NCI-H2196 treated with DMSO at 0.1 percent for 48 hours (cell line): ENCODE measurements around the gene TAF1D.

Source experiments
- DNase-seq: peaks from one replicate; lab custom pipeline; 2025; ENCODE audit not compliant: unreplicated experiment; lab: John Stamatoyannopoulos, UW

TAF1D gene

DNA sequence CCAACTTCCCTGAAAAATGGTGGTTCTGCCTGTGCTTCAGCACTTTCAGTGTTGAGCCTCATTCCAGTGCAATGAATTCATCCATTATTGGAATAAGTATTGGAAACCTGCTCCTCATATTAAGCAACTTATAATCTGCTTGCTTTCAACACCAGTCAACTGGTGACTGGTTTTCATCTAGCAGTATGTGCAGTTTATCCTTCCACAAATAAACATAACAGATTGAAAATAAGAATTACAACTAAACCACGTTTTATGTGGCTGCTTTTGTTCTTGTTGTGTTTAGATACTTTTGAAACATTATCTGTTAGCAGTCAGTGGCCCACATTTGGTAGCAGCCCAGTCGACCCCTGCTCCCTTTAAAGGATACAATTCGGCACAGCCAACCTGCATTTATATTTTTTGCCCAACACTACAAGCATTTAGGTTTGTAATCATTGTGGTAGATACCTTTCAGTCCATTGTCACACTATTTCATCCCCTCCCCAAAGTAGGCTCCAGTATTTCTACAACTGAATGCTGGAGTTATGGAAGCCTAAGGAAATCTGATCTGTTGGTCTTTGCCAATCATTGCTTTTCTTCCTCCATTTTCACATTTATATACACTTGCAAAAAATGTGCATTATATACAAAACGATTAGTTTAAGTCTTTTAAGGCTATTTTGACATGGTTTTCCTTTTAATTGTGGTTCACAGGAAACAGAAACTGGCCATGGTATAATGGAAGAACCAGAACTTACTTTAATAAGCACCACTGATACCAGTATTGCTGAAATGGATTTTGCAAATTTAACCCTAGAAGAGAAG lies 13.1 kb downstream of the TAF1D start:
- no peak for DNase-seq

DNA sequence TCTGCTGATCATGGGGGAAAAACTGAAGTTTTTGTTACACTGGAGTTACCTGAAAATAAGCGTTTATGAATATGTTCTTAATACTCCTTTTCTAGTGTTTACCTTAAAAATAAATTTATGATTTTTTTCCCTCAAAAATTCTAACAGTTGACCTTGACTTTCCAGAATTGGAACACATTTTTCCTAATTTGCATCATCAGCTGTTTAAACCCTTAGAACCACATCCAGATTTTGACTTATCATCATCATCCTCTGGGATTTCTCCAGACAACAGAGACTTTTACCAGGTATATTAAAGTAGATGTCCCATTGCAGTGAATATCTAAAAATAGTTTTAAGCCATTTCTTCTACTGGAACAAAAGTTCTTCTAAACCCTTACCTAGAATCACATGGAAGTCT lies 17.2 kb downstream of the TAF1D start:
- no peak for DNase-seq

DNA sequence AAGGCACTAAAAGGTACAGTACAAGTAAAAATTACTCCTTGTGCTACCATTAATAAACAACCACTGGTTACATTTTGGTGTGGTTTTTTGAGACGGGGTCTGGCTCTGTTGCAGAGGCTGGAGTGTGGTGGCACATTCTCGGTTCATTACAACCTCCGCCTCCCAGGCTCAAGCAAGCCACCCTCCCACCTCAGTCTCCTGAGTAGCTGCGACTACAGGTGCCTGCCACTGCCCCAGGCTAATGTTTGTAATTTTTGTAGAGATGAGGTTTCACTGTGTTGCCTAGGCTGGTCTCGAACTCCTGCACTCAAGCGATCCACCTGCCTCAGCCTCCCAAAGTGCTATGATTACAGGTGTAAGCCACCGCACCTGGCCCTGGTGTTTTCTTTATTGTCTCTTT lies 20.8 kb downstream of the TAF1D start:
- DNase-seq: no peak

DNA sequence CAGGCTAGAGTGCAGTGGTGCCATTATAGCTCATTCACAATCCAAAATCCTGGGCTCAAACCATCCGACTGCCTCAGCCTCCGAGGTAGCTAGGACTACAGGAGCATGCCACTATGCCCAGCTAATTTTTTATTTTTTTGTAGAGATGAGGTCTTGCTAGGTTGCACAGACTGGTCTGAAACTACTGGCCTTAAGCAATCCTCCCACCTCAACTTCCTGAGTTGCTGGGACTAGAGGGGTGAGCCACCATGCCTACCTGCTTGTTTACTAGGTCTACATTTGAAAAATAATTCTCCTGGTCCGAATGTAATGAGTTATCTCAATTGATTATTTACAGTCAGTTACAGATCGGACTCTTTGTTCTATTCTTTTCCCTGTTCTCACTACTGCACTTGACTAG lies 22.0 kb downstream of the TAF1D start:
- DNase-seq: no peak

DNA sequence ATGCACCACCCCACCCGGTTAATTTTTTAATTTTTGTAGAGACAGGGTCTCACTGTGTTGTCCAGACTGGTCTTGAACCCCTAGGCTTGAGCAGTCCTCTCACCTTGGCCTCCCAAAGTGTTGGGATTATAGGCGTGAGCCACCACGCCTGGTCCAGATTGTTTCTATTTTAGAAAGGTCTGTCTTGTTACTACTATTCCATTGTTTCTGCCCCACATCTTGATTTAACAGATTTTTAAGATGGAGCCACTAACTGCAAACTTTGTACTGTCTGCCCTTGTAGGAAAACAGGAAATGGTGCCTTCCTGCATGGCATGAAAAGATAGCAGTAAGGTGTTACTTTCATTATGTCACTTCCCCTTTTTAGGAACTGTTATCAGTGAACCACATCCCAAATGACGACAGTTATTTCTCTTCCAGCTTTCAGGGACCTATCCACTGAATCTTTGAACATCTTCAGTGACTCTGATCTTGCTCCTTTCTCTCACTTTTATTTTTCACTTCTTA lies 23.2 kb downstream of the TAF1D start:
- no peak for DNase-seq

DNA sequence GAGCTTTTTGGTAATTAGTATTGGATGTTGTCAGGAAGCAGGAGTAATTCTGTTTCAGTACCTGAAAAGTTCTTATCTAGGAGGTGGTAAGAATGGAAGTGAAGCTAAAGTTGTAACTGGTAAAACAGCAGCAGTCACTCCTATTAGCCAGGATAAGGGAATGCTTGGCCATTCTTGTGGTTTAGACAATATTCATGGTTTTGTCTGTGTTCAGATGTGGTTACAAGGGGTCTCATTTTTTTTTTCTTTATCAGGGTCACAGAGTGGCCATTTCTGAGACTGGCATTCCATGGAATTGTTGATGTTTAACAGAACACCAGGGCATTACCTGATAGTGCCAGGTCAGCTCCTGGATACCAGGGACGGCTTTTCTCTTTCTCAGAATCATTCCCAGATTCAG lies 23.8 kb downstream of the TAF1D start:
- DNase-seq: no peak

DNA sequence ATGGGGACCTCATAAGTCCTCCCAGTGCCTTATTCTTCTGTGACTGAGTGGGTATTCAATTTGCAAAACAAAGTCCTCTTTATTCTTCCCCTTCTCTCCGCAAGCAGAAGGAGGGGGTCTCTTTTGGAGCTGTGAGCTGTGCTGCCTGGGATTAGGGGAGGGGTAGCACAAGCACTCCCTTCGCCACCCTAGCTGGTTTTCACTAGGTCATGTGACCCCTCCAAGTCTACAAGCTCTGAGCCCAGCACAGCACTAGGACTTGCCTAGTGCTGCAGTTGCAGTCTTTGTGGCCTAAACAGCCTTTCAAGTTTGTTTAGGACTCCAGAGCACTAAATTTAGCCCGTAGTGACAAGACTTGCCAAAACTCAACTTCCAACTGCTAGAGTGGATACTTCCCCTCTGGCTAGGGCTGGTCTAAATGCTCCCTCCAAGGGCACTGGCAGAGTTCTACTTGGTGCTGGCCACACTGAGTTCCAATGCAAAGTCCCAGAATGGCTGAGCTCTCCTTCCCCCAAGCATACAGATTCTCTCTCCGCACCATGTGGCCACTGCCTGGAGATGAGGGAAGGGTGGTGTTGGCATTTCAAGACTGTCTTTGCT lies 25.4 kb downstream of the TAF1D start:
- no peak for DNase-seq

DNA sequence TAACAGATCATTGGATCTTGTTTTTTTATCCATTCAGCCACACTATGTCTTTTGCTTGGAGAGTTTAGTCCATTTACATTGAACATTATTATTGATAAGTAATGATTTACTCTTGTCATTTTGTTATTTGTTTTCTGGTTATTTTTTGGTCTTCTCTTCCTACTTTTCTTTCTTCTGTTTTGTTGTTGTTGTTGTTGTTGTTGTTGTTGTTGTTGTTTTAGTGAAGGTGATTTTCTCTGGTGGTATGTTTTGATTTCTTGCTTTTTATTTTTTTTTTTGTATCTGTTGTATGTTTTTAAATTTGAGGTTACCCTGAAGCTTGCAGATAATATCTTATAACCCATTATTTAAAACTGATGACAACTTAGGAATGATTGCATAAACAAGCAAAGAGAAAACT lies 28.6 kb downstream of the TAF1D start:
- DNase-seq: no peak

DNA sequence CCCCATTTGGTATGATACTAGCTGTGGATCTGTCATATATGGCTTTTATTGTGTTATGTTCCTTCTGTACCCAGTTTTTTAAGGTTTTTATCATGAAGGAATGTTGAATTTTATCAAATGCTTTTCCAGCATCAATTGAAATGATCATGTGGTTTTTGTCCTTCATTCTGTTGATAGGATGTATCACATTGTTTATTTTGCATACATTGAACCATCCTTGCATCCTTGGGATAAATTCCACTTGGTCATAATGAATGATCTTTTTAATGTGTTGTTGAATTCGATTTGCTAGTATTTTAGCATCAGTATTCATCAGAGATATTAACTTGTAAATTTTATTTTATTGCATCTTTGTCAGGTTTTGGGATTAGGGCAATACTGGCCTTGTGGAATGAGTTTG lies 31.1 kb downstream of the TAF1D start:
- DNase-seq: no peak

DNA sequence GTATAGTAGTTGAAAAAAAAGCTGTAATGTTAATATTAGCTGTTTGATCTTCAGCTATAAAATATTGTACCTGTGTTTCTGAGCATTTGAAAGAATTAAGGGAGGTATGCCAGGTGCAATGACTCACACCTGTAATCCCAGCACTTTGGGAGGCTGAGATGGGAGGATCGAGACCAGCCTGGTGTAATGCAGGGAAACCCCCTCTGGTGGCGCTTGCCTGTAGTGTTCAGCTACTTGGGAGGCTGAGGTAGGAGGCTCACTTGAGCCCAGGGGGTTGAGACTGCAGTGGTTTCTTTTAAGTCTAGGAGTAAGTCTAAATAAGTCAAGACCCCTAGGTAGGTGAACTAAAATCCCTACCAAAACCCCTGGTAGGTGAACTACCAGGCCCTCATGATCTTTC lies 37.1 kb downstream of the TAF1D start:
- DNase-seq: no peak

DNA sequence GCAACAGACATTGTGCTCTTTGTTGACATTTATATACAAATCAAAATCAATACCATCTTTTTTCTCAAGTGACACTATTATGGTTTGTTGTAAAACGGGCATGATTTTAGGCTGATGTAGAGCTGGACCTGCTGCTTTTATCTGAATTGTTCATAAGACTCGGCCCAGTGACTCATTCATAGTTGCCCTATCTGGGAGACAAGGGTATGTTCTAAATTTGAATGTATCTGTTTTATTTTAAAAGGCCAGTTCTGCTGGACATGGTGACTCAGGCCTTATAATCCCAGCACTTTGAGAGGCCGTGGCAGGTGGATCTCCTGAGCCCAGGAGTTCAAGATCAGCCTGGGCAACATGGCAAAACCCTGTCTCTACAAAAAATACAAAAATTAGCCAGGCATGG lies 40.5 kb downstream of the TAF1D start:
- DNase-seq: no peak

DNA sequence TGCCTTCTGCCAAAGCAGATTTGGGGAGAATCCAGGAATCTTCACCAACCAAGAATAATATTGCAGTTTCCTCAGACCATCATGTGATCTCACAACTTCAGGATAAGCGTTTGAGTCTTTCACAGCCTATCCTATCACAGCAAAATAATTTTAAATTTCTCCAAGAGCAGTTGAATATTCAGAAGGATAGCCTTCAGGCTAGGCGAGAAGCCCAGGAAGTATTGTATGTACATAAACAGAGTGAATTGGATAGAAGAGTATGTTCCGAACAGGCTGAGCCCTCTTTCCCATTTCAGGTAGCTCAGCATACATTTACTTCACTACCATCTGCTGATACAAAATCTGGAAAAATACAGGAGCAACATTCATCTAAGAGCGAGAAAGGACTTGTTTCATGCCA lies 43.7 kb downstream of the TAF1D start:
- no peak for DNase-seq

DNA sequence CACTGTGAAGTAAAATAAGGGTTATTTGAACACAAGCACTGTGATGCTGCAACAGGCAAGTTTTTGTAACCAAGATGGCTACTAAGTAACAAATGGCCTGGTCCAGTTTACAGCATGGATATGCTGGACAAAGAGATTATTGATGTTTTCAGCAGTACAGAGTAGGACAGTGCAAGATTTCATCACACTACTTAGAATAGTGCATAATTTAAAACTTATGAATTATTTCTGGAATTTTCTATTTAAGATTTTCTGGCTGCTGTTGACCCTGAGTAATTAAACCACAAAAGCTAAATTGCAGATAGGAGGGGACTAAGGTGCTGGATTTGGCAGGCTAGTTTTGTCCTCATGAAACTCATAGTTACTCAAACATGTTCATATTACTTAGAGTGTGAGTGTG lies 46.7 kb downstream of the TAF1D start:
- no peak for DNase-seq

DNA sequence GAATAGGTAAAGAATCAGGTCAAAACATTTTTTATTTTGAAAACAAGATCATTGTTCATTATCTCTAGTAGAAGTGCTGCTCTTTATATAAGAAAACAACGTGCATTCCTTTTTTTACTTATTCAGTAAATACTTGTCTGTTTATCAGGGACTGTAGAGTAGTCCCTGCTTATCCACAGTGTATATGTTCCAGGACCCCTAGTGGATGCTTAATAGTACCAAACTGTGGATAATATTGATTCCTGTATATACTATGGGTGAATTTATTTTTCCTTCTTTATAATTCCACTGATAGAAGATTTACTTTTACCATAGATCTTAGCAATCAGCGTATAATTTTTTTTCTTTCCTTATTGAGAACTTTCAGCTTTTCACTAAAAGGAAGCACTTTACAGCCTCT lies 47.2 kb downstream of the TAF1D start:
- DNase-seq: no peak

DNA sequence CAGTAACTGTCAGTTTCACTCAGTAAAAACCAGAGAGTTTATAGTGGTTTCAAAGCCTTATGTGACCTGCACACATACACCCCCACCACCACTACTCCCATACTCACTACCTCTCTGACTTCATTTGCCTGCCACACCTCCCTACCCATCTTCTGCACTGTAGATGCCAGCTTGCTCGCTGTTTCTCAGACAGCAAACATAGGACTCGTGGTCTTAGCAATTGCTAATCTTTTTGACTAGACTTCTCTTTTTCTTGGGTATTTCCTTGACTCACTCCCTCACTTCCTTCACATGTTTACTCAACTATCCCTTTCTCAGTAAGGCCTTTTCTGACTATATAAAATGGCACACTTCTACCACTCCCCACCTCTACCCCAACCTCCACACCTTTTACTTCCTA lies 52.1 kb downstream of the TAF1D start:
- DNase-seq: no peak

DNA sequence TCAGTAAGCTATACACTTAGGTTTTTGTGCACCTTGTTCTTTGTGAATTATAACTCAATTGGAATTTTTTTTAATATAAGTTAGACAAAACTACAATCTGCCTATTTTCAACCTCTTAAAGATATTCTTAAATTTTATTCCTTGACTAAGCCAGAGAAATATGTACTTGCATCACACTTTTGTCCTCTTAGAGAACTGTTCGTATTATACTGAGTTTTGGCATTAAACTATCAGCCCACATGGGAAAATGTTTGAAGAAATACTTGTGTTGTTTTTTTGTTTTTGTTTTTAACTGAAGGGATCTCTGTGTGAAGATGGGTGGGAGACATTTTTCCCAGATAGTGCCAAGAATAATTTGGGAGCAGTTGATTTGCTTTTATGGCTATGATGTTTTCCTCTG lies 54.5 kb downstream of the TAF1D start:
- no peak for DNase-seq

DNA sequence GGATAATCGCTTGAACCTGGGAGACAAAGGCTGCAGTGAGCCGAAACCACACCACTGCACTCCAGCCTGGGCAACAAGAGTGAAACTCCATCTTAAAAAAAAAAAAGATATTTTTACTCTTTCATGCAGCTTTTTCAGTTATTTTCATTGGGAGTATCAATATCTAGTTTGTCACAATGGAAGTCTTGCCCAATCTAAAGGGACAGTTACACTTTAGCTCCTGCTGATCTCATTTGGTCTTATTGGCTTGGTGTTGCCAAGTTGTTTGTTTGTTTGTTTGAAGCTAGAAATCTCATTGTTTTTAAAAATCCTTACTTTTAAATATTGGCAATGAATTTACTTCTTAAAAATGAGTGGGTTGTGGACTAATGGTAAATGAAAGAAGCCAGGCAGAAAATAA lies 55.1 kb downstream of the TAF1D start:
- DNase-seq: no peak
